CD4-positive, alpha-beta T cell treated with Interleukin-12 subunit alpha and Interleukin-12 subunit beta, for 1 hour (primary cell): ENCODE data around the gene DCT.

Experiments used
- DNase-seq: peaks from one replicate; pipeline ENCODE4 v3.0.0-alpha.2; 2020

Gene DCT

DNA sequence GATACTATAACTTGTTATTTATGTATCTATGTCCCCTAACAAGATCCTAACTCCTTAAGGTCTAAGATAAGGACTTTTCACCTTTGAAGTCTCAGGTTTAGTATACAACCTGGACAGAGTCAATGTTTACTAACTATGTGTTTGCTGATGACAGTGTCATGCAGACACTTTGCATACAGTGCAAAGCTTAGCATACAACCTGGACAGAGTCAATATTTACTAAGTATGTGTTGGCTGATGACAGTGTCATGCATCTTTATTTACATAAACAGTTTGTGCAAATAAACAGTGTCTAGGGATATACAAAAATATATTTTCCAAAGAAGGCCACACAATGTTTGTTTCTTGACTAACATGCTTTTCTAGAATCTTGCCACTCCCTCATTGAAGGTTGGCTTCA lies 34.7 kb downstream of the DCT start:
- DNase-seq, result no peak

- DNase-seq, result peak; percentile 56
These were observed 43.8 kb downstream of the DCT start for GRCh38 chr13:94435604-94436226.

DNA sequence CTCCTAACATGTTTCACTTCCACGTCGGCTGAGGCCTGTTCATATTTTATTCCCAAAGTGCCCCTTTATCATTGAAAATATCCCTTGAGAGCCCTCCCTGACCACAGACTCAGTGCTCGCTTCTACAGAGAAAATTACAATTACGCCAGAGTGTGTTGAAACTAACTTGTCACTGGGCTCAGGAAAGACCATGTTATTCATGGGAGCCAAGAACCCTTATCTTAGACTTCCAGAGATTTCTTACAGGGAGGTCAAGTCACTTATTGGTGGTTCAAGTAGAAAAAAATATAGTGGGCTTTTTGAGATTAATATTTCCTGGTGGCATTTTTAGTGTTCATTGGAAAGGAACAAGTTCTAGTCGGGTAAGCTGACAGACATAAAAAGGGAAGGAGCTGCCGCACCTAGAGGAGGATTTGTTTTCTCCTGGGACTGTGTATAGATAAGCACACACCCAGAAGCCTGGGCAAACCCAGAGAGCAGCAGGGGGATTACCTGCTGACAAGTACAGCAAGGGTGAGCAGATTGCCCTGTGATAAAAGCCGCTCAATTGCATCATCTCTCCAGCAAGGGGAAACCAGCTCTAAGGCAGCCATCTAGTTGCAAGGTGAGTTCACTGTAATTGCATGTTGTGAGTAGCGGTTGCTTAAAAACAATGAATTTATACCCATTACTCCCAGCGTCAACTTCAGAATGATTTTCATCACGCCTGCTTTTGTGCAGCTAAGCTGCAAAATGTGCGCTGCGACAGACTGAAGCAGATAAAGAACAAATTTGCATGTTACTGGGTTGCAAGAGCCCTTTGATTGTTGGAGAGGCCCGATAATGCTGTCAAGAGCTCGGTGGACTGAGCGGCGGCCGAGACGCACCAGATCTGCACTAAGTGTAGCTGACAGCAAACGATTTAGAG lies 46.2 kb downstream of the DCT start:
- no peak for DNase-seq

- no peak for DNase-seq
These were observed 47.5 kb downstream of the DCT start for GRCh38 chr13:94431987-94432386.

DNA sequence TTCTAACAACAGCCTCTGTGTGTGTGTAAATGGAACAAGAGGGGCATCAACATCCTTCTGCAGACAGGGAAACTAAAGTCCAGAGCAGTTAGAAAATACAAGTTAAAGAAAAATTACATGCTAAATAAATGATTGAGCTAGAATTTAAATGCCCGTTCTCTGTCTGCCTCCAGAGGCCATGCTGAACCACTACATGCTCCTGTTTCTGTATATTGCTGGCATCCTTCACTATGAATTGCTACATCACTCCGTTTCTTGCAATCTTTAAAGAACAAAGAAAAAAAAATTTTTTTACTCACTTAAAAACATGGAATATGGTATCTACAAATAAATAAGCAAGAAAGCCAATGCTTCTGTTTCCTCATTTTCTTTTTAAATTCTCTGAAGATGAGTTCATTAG lies 47.9 kb downstream of the DCT start:
- no peak for DNase-seq

DNA sequence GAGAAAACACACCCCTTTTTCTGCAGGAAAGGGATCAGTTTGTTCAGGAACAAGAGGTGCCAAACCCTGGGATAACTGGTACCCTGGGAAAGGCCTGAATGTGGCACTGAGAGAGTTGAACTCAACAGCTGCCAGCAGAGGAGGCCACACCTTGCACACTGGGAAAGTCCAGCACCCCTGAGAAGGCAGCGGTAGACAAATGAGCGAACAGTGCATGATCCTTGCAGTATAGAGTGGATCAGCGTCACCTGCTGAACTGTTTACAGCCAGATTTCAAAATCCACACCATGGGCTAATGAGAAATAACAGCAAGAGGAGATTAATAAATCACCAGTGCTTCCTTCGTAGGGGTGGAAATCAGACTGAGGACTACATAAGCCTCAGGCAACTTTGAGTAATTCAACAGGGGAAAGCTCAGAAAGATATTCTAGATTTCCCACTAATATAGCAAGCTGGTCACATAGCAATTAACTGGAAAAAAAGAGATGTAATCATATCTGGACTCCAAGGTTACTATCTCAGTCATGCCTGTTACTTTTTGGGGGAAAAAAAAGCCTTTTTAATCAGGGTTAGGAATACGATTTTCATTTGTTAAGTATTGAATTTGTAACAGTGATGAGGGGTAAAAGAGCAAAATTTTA lies 52.0 kb downstream of the DCT start:
- no peak for DNase-seq

DNA sequence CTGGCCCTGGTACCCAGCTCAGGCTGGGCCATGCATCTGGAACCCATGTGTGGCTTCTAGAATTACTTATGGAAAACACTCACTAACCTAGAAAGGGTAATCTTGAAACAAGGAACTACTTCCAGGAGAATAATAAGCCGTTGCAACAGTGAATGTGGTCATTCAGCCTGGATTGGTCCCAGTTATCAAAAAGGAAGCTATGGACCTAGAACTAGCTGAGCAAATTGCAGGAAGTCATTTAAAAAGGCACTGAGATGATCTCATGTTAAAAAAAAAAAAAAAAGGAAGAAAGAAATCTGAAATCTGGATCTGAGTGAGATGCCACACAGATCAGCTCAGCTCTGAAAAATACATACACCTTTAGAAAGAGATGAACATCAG lies 59.6 kb downstream of the DCT start:
- no peak for DNase-seq

GRCh38 chr13:94419304-94419924 lies 60.1 kb downstream of the DCT start:
- no peak for DNase-seq

DNA sequence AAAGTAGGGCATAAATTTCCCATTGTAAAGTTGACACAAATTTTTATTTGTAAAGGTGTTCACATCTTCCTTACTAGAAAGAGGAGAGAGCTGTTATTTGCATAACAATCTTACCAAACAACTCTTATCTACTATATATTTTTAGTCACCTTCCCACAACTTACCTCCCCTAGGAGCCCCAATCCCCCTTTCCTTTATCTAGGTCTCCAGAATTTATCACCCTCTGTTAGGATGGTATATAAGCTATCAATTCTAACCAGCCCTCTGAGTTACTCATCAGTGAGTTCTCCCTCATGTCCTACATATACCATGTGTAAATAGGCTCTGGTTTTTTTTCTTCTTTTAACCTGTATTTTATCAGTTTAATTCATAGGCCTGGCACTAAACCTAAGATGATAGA lies 62.2 kb downstream of the DCT start:
- no peak for DNase-seq

- DNase-seq, result no peak
These were observed 62.9 kb downstream of the DCT start for GRCh38 chr13:94416454-94417080.

- no peak for DNase-seq
These were observed 63.8 kb downstream of the DCT start for GRCh38 chr13:94415500-94416237.

GRCh38 chr13:94414708-94415107 lies 64.8 kb downstream of the DCT start:
- no peak for DNase-seq

- no peak for DNase-seq
These were observed 65.3 kb downstream of the DCT start for GRCh38 chr13:94414141-94414540.

DNA sequence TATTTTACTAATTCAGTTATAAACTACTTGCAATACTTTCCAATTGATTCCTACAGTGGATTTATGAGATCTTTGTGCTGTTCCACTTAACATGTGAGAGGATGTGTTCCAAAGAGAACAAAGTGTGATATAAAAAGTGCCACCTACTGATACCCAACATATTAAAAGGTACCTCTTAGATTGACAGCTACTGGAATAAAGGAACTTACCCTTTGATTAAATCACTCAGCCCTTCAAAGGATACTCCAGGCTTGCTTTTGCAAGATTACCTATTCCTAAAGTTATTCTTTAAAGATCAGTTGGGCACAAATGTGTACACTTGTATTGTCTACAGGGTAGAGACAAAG lies 65.9 kb downstream of the DCT start:
- no peak for DNase-seq

- DNase-seq, result no peak
These were observed 66.4 kb downstream of the DCT start for GRCh38 chr13:94412870-94413597.

DNA sequence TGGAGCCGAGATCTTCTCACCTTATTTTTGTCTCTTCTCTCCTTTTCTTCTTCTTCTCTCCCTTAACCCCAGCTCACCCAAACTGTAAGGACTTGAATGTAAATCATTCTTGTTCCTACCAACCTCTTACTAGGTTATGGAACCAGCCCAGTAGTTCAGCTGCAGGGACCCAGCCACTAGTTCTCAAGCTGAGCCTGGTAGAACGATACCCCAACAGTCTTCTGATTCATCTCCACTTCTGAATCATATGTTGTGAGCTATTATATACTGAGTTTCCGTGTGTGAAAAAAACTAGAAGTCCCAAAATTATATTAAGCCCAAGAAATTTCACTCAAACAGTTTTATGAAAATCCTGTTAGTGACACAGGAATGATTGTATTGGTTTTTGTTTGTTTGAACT lies 67.7 kb downstream of the DCT start:
- DNase-seq, result no peak

- no peak for DNase-seq
These were observed 71.0 kb downstream of the DCT start for GRCh38 chr13:94408314-94409036.

DNA sequence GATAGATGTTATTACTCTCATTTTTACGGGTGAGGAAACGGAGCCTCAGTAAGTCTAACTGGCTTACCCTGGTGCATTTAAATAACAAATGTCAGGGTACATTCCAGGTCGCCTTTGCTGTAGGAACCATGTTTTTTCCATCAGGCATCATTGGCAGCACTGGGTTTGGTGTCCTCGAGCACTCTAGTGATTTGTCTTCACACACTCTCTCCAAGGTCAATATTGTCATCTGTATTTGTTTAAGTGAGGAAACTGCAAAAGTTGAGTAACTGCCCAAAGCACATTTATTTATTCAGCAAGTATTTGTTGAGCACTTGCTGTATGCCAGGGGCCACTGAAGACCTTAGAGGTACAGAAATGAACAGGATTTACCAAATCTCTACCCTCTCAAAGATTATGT lies 78.6 kb downstream of the DCT start:
- DNase-seq, result no peak

DNA sequence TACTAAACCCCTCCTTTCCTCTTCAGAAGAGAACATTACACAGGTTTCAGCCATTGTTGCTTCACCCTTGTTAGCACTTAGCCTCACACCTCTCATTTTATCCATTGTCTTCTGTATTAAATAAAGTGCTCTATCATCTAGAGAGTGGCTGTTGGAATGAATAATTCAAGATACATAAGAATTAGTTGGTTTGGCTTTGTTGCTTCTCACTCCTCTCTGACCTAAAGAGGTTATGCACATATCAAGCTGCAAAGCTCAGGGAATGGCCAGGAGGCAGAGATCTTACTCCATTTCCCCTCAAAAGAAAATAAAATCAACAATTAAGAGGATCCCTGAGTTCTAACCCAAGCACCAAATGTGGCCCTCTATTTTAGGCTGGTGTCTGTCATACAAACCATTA lies 79.7 kb downstream of the DCT start:
- no peak for DNase-seq

GRCh38 chr13:94395860-94396259 lies 83.6 kb downstream of the DCT start:
- no peak for DNase-seq

DNA sequence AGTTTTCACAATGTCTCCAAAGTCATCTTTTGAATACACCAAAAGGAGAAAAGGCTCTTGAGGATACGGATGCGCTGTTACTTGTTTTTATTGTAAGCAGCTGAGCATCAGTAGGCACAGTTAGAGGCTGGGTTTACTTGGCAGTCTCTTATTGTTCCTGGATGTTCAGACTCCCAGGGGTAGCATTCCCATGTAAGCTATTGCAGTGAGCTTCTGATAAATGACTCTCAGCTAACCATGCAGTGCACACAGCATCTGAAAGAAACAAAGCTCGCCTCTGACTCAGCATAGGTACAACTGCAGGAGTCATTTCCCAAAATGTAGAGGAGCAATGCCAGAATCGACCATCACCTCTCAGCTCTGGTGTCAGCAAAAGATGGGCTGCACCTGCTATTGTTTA lies 84.8 kb downstream of the DCT start:
- no peak for DNase-seq
